Type B pancreatic cell (in vitro differentiated cells): Measurements from ENCODE around the gene SV2C. TPM values are rescaled to one million over a fixed set of nuclear protein-coding genes. Genes with fewer than 3 reads are reported as not detected.

Experiments used
- DNase-seq: peaks from one replicate; pipeline ENCODE4 v3.0.0; 2021; ENCODE audit warnings: mixed read lengths; ENCODE audit not compliant: unreplicated experiment; ENCODE audit errors: extremely low spot score
- H3K27ac Mint-ChIP-seq: 2 replicates; pipeline ENCODE4 v1.8.0; 2021; ENCODE audit warnings: mild to moderate bottlenecking, mixed read lengths
- H3K27me3 Mint-ChIP-seq: 2 replicates; pipeline ENCODE4 v1.8.0; 2021; ENCODE audit warnings: mixed read lengths
- H3K36me3 Mint-ChIP-seq: 2 replicates; pipeline ENCODE4 v1.8.0; 2021; ENCODE audit warnings: mixed read lengths
- H3K4me1 Mint-ChIP-seq: one replicate; pipeline ENCODE4 v1.8.0; 2021; ENCODE audit warnings: mixed read lengths; ENCODE audit not compliant: unreplicated experiment
- H3K4me3 Mint-ChIP-seq: 2 replicates; pipeline ENCODE4 v1.8.0; 2021; ENCODE audit warnings: mild to moderate bottlenecking, mixed read lengths
- H3K9me3 Mint-ChIP-seq: 2 replicates; pipeline ENCODE4 v1.8.0; 2021; ENCODE audit warnings: mixed read lengths
- CTCF ChIP-seq: fragments of 200-600 bp; sonication (generic); conservative IDR thresholded peaks from 2 replicates; pipeline ENCODE4 v1.5.0; 2021; ENCODE audit warnings: antibody characterized with exemption, mild to moderate bottlenecking
- total RNA-seq: library from RNA; stranded (reverse); gene quantifications from 2 replicates; pipeline ENCODE4 v1.2.1, GENCODE V29; 2021; ENCODE audit warnings: low replicate concordance

The SV2C gene
- total RNA-seq, 1 donor from 2014 or later = 6.9 TPM

GRCh38 chr5:76269932-76270610 lies 186.9 kb downstream of the SV2C start:
- no peak overlapping the region for H3K4me3 Mint-ChIP-seq
- H3K9me3 Mint-ChIP-seq = no peaks in the 10 kb centered on the region
- peaks cover 6% of the 10 kb centered on the region for H3K27me3 Mint-ChIP-seq
- H3K4me1 Mint-ChIP-seq = peaks cover 36% of the 10 kb centered on the region
- TF ChIP-seq CTCF = no peak
- DNase-seq = no peak
- H3K36me3 Mint-ChIP-seq = no peaks in the 10 kb centered on the region
- H3K27ac Mint-ChIP-seq = peak overlapping the region; percentile 3

GRCh38 chr5:76271836-76272235 lies 188.7 kb downstream of the SV2C start:
- TF ChIP-seq CTCF = no peak
- Mint-ChIP-seq H3K4me3 (no peak overlapping the region), H3K9me3 (no peaks in the 10 kb centered on the region), H3K4me1 (peaks cover 36% of the 10 kb centered on the region), H3K27ac (peak overlapping the region; percentile 49), H3K36me3 (no peaks in the 10 kb centered on the region), H3K27me3 (peaks cover 6% of the 10 kb centered on the region)
- DNase-seq = no peak

GRCh38 chr5:76273206-76273885 lies 190.2 kb downstream of the SV2C start:
- Mint-ChIP-seq H3K4me1 (peaks cover 36% of the 10 kb centered on the region), H3K27me3 (no peaks in the 10 kb centered on the region), H3K4me3 (peak overlapping the region; percentile 32), H3K27ac (no peak overlapping the region), H3K36me3 (no peaks in the 10 kb centered on the region), H3K9me3 (no peaks in the 10 kb centered on the region)
- no peak for DNase-seq
- TF ChIP-seq CTCF = no peak

GRCh38 chr5:76274571-76274970 lies 191.4 kb downstream of the SV2C start:
- Mint-ChIP-seq H3K27me3 (no peaks in the 10 kb centered on the region), H3K9me3 (no peaks in the 10 kb centered on the region)
- TF ChIP-seq CTCF = no peak

GRCh38 chr5:76277736-76278135 lies 194.6 kb downstream of the SV2C start:
- no peak for TF ChIP-seq CTCF
- H3K9me3 Mint-ChIP-seq = no peaks in the 10 kb centered on the region
- peaks cover 3% of the 10 kb centered on the region for H3K27me3 Mint-ChIP-seq
- DNase-seq = no peak
- H3K36me3 Mint-ChIP-seq = no peaks in the 10 kb centered on the region
- H3K4me3 Mint-ChIP-seq = no peak overlapping the region
- no peak overlapping the region for H3K27ac Mint-ChIP-seq
- peaks cover 11% of the 10 kb centered on the region for H3K4me1 Mint-ChIP-seq

More at GRCh38 chr5:76274571-76274970, 191.4 kb downstream of the SV2C start:
- Mint-ChIP-seq H3K27ac (no peak overlapping the region), H3K36me3 (no peaks in the 10 kb centered on the region), H3K4me3 (no peak overlapping the region), H3K4me1 (peaks cover 30% of the 10 kb centered on the region)
- DNase-seq = no peak
